GM18861 (cell line): ENCODE measurements around the gene LYAR.

Source experiments
- ATAC-seq: cut with Tn5 transposase; IDR thresholded peaks from one replicate; pipeline ENCODE4 v1.9.1; 2021; ENCODE audit not compliant: unreplicated experiment

LYAR gene

DNA sequence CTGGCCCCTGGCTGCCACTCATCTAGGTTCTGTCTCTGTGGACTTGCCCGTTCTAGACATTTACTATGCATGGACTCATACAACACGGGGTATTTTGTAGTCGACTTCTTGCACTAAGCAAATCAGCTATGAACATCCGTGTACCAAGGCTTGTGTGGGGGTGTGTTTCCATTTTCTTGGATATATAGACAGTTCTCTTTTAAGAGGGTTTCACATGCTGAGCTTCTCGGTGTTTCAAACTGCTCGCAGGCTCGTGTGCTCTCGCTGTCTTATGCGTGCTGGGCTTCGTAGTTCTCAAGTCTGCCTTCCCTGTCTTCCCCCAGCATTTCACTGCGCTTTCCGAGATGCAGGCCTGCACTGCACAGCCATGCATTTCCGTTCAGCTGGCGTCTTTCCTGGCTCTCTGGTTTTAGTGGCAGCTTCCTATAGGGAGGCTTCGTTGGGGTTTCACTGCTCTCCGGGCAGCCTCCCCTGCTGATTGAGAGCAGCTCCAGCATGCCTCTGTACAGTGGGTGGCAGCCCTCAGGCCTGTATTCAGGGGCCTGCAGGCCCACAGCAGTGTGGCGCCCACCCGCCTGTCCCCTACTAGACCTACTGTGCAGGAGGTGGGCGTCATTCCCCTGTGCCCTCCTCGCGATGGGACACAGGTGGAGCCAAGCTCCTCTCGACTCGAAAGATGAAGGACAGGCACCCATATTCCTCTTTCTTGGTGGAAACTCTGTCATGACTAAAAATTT is 27.7 kb upstream of the LYAR start:
- ATAC-seq = no peak

DNA sequence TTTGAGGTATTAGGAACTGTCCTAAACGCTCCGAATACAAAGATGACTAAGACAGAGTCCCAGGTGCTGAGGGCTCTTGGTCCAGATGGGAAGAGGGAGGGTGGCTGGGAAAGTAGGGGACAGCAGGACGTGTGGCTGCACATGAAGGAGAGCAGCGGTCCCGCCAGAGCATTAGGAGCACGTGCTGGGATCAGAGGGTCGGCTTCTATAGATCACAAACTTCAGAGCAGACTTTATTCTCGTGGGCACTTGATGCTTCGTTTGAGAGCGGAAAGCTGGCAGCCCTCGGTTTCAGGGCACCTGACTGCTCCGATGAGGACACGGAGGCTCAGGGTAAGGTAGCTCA is 26.2 kb upstream of the LYAR start:
- ATAC-seq = no peak

GRCh38 chr4:4315461-4316149 is 25.7 kb upstream of the LYAR start:
- no peak for ATAC-seq

GRCh38 chr4:4311193-4311592 is 21.2 kb upstream of the LYAR start:
- no peak for ATAC-seq

DNA sequence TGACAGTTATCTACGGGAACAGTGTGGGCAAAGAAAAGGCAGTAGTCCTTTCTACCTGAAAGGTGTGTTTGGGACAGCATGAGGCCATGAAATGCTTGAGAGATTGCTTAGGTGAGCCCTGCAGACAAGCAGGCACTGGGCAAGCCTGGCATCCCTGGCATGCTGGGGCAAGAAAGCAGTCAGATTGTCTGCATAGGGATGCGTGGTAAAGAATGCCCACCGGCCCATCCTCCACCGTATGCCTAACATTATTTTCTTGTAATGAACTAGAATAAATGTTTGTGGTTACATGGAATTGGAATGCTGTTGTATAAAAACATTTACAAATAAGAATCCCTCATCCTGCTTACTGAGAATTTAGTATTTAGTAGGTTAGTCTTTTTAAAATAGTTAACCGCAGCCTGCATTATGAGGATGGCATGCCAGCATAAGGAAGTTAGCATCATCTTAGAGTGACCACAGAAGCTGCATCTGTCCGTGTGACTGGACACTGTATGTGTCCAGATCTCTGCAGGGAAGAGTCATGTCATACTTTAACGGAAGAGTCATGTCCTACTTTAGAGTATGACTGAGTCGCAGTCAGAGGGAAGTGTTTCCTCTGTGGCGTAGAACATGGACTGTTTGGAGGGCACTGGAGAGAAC is 19.0 kb upstream of the LYAR start:
- no peak for ATAC-seq

DNA sequence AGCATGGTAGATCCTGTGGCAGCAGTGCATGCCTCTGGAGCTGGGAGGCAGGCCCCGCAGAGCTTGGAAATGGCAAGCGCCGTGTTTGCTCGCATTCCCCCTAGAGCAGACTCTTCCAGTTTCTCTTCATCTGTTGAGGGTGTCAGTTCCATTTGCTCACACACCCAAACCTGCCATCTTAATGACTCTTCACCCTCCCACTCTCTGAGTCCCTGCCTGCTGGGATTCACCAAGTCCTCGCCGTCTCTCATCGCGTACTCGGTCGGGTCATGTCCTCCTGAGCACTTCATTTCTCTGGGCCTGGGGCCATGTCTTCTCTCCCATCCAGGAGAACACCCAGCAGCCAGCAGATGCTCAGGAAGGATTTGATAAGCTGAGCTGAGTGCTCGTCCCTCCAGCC is 17.0 kb upstream of the LYAR start:
- ATAC-seq = no peak

DNA sequence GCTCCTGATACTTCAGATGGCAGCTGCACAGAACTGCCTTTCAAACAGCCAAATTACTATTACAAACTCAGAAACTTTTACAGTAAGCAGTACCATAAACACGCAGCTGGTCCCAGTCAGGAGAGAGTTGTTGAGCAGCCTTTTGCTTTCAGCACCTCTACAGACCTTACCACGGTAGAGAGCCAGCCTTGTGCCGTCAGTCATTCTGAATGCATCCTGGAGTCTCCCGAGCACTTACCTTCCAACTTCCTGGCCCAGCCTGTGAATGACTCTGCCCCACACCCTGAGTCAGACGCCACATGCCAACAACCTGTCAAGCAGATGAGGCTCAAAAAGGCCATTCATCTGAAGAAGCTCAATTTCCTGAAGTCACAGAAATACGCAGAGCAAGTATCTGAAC is 12.5 kb upstream of the LYAR start:
- no peak for ATAC-seq

DNA sequence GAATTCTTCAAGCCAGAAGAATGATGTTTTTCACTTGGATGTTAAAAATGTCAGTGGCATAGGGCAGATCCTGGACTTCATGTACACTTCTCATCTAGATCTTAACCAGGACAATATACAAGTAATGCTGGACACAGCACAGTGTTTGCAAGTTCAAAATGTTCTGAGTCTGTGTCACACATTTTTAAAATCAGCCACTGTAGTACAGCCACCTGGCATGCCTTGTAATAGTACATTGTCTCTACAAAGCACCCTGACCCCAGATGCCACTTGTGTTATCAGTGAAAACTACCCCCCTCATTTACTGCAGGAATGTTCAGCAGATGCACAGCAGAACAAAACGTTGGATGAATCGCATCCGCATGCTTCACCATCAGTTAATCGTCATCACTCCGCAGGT is 12.0 kb upstream of the LYAR start:
- ATAC-seq = no peak

DNA sequence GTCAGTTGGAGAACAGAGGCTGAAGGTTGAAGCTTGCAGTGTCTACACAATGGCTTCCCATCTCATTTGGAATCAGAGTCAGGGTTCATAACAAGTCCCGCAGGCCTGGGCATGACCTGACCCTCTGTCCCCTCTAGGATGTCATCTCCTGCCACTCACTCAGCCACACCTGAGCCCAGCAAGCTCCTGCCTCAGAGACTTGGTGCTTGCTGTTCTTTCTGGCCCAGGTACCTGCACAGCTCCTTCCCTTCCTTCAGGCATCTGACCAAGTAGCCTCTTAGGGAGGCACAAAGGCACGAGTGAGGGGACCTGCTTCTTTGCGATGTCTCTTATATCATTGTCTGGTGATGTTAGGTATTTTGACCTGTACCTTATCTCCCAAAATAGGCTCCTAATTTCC is 9.1 kb upstream of the LYAR start:
- ATAC-seq = no peak

- ATAC-seq = no peak
Measured at GRCh38 chr4:4296283-4296846, 6.4 kb upstream of the LYAR start.

DNA sequence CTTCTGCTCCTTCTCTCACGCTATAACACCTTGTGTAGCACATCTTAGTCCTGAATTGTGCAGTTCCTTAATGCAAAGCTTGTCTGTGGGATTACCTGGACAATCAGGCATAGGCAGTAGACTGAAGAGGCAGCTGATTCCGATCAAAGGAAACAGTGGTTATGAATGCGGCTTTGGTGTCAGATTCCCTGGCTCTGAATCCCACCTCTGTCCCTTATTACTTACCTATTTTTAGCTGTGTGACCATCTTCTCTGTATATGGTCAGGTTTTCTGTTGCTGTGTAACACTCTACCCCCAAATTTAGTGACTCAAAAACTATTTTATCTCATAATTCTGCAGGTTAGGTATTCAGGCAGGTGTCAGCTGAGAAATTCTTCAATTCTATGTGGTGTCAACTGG is 3.3 kb upstream of the LYAR start:
- no peak for ATAC-seq

GRCh38 chr4:4289597-4289940 is 385 bp downstream of the LYAR start:
- no peak for ATAC-seq

- ATAC-seq = no peak
Measured at GRCh38 chr4:4289055-4289454, 899 bp downstream of the LYAR start.

DNA sequence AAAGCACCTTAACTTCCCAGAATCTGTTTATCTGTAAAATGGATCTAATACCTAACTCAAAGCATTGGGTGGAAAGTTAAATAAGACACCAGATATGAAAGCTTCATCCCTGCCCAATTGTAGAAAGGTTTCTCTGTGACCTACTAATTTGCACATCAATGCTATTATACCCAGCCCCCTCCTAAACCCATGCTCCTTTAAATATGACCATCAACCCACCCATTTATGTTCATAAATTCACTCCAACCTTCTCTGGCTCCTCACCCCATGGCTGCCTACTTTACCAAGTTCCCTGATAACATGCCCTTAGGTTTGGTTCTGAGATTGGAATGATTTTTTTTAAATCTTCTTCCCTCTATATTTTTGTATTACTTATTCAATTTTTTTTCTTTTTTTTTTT is 1.9 kb downstream of the LYAR start:
- no peak for ATAC-seq

GRCh38 chr4:4284827-4285618 is 4.9 kb downstream of the LYAR start:
- ATAC-seq = no peak

- ATAC-seq = no peak
Measured at GRCh38 chr4:4281787-4282186, 8.2 kb downstream of the LYAR start.

GRCh38 chr4:4277531-4277930 is 12.4 kb downstream of the LYAR start:
- ATAC-seq = no peak

DNA sequence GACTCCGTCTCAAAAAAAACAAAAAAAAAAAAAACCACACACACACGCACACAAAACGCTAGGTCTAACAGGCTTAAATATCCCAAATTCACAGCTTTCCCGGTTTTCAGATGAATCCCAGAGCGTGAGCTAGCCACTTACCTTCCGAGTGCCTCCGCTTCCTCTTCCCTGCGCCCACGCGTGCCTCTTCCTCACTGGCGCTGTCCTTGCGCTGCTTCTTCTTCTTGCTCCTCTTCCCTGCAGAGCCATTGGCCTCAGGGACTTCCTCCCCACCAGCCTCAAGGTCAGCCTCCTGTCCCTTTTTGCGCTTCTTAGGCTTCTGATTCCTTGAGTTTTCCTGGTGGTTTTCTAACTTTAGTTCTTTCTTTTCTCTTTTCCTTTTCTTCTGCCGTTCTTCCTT is 15.7 kb downstream of the LYAR start:
- ATAC-seq = no peak

- ATAC-seq = no peak
Measured at GRCh38 chr4:4271912-4272311, 18.0 kb downstream of the LYAR start.

DNA sequence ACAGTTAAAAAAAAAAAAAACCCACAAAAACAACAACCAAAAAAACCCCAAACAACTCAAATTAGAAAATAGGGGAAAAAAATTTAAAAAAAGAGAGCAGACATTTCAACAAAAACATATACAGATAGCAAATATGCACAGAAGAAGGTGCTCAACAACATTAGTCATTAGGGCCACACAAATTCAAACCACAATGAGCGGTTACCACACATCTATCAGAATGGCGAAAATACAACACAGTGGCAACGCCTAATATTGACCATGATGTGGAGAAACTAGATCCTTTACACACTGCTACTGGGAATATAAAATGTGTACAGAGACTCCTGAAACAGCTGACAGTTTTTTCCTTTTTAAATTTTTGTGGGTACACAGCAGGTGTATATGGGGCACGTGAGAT is 19.4 kb downstream of the LYAR start:
- ATAC-seq = no peak

DNA sequence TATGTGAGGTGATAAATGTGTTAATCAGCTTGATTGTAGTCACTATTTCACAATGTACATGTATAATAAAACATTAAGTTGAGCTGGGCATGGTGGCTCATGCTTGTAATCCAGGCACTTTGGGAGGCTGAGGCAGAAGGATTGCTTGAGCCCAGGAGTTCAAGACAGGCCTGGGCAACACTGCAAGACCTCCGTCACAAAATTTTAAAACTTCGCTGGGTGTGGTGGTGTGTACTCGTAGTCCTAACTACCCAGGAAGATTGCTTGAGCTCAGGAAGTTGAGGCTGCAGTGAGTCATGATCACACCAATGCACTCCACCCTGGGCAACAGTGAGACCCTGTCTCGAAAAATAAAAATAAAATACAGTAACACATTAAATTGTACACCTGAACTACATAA is 20.1 kb downstream of the LYAR start:
- ATAC-seq = no peak

DNA sequence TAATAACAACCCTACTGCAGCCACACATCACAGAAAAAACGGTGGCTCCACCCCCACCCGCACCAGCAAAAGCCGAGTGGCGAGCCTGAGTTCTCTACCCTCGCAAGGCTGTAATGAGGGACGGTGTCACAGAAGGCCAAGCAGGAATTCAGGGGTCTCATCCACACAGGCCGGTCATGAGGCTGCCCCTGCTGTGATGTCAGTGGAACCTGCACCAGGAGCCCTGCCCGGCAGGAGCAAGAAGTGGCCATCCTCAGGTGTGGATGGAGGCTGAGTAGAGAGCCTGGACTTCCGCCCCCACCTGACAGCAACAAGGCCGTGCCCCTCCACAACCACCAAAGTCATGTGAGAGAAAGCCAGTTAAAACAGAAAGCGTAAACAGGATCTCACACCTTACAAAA is 20.6 kb downstream of the LYAR start:
- no peak for ATAC-seq
